SU-DHL-6 (cell line): ENCODE measurements around the gene CISD1.

Experiments used
- EZH2phosphoT487 ChIP-seq: fragments of 200-600 bp; sonication (generic), shearing (Covaris generic); conservative IDR thresholded peaks from 2 replicates; pipeline ENCODE4 v1.6.1; 2018; ENCODE audit warnings: mild to moderate bottlenecking, antibody characterized with exemption, low read length, moderate library complexity, mixed read lengths
- TF ChIP-seq, protein P1 (sequence below): fragments of 200-600 bp; sonication (generic); IDR thresholded peaks from one replicate; pipeline ENCODE4 v1.5.1; 2017; ENCODE audit warnings: antibody characterized with exemption, mild to moderate bottlenecking, low read length, moderate library complexity; ENCODE audit not compliant: insufficient read depth, poor library complexity, severe bottlenecking

DNA sequence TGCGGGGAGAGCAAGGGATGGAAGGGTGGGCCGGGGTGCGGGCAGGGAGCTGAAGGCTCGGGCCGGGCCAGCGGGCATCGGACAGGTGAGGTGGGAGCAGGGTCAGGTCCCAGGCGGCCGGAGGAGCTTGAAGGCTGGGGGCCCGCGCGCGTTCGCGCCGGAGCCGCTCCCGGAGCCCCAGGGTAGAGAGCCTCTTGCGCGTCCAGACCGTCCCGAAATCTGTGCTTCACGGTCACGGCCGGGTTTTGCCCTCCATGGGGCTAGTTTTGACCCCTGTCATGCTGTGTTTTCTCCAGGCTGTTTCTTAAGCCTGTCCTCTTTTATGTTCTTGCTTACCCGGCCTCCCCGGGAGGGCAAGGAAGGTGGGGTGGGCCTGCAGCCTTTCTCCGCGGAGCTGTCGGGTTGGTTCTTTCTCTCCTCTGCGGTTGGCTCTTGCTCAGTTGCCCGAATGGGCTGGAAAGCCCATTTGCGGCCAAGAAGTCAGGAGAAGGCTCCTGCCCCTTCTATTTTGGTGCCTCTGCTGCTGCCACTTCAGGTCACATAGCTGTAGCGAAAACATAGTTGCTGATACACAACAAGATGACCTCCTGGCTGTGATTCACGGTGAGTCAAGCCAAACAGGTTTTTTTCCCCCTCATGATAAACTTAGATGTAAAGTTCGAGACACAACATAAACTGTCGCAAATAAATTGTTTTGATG lies 66.5 kb downstream of the CISD1 start:
- TF ChIP-seq, protein P1, sequence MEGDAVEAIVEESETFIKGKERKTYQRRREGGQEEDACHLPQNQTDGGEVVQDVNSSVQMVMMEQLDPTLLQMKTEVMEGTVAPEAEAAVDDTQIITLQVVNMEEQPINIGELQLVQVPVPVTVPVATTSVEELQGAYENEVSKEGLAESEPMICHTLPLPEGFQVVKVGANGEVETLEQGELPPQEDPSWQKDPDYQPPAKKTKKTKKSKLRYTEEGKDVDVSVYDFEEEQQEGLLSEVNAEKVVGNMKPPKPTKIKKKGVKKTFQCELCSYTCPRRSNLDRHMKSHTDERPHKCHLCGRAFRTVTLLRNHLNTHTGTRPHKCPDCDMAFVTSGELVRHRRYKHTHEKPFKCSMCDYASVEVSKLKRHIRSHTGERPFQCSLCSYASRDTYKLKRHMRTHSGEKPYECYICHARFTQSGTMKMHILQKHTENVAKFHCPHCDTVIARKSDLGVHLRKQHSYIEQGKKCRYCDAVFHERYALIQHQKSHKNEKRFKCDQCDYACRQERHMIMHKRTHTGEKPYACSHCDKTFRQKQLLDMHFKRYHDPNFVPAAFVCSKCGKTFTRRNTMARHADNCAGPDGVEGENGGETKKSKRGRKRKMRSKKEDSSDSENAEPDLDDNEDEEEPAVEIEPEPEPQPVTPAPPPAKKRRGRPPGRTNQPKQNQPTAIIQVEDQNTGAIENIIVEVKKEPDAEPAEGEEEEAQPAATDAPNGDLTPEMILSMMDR: no peak
- TF ChIP-seq EZH2phosphoT487: no peak
